ENCODE results near the gene OR6M1.

DNA sequence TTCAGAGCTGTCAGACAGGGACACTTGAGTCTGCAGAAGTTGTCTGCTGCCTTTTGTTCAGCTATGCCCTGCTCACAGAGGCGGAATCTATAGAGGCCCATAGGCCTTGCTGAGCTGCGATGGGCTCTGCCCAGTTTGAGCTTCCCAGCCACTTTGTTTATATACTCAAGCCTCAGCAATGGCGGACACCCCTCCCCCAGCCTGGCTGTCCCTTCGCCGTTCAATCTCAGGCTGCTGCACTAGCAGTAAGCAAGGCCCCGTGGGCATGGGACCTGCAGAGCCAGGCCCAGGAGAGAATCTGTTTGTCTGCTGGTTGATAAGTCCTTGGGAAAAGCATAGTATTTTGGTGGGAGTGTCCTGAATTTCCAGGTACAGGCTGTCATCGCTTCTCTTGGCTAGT is 23.6 kb upstream of the OR6M1 start:
- TF ChIP-seq, protein P1, sequence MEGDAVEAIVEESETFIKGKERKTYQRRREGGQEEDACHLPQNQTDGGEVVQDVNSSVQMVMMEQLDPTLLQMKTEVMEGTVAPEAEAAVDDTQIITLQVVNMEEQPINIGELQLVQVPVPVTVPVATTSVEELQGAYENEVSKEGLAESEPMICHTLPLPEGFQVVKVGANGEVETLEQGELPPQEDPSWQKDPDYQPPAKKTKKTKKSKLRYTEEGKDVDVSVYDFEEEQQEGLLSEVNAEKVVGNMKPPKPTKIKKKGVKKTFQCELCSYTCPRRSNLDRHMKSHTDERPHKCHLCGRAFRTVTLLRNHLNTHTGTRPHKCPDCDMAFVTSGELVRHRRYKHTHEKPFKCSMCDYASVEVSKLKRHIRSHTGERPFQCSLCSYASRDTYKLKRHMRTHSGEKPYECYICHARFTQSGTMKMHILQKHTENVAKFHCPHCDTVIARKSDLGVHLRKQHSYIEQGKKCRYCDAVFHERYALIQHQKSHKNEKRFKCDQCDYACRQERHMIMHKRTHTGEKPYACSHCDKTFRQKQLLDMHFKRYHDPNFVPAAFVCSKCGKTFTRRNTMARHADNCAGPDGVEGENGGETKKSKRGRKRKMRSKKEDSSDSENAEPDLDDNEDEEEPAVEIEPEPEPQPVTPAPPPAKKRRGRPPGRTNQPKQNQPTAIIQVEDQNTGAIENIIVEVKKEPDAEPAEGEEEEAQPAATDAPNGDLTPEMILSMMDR (IDR thresholded peaks at IDR 0.05; ENCODE audit: insufficient read depth, low read depth, low read length) = no peak
- no peak for TF ChIP-seq EZH2 (IDR thresholded peaks at IDR 0.05; ENCODE audit: insufficient read depth, low read length)

All from astrocyte (in vitro differentiated cells and primary cell).